HepG2 (cell line): ENCODE measurements around the gene MADD. TPM values are rescaled to one million over a fixed set of nuclear protein-coding genes. Genes with fewer than 3 reads are reported as not detected.

Experiments
- ATF1 ChIP-seq: IDR thresholded peaks from 2 replicates; pipeline ENCODE4 v1.6.1; 2016; ENCODE audit warnings: mild to moderate bottlenecking, control low read depth
- DR1 ChIP-seq: sonication (generic); formaldehyde crosslinking; IDR thresholded peaks from 2 replicates; pipeline ENCODE4 v1.8.0; 2021; ENCODE audit warnings: mild to moderate bottlenecking, missing genetic modification reagents, inconsistent platforms
- ERF ChIP-seq: IDR thresholded peaks from 2 replicates; pipeline ENCODE4 v1.6.1; 2018; ENCODE audit warnings: missing biosample characterization, missing genetic modification reagents
- FOXO4 ChIP-seq: sonication (generic); formaldehyde crosslinking; conservative IDR thresholded peaks from 2 replicates; pipeline ENCODE4 v1.8.1; 2023; ENCODE audit warnings: missing genetic modification reagents
- GTF3A ChIP-seq: sonication (generic); formaldehyde crosslinking; conservative IDR thresholded peaks from 2 replicates; pipeline ENCODE4 v1.4.0; 2020; ENCODE audit warnings: mild to moderate bottlenecking, missing genetic modification reagents
- HMGXB4 ChIP-seq, 2 experiments: sonication (generic) in 1 of 2; formaldehyde crosslinking in 1 of 2; IDR thresholded peaks; 2 replicates each; pipeline versions ENCODE4 v1.4.0 to v1.6.1; 2018 to 2020; ENCODE audit warnings: missing genetic modification reagents in 2 of 2, borderline replicate concordance in 1 of 2, low read depth in 1 of 2, mild to moderate bottlenecking in 1 of 2, missing biosample characterization in 1 of 2
- HOXA7 ChIP-seq: sonication (generic); formaldehyde crosslinking; IDR thresholded peaks from 2 replicates; pipeline ENCODE4 v1.8.1; 2022; ENCODE audit warnings: mild to moderate bottlenecking, missing genetic modification reagents, moderate library complexity
- IKZF5 ChIP-seq: IDR thresholded peaks from 2 replicates; pipeline ENCODE4 v1.6.1; 2018; ENCODE audit warnings: missing genetic modification reagents, mild to moderate bottlenecking, missing compliant biosample characterization
- ISX ChIP-seq: sonication (generic); formaldehyde crosslinking; conservative IDR thresholded peaks from 2 replicates; pipeline ENCODE4 v1.5.0; 2020; ENCODE audit warnings: missing genetic modification reagents
- MTF1 ChIP-seq: sonication (generic); formaldehyde crosslinking; IDR thresholded peaks from 2 replicates; pipeline ENCODE4 v1.5.0; 2020; ENCODE audit warnings: missing genetic modification reagents
- NFKBIZ ChIP-seq: IDR thresholded peaks from 2 replicates; pipeline ENCODE4 v1.6.1; 2018; ENCODE audit warnings: missing genetic modification reagents, missing compliant biosample characterization
- RAD51 ChIP-seq: fragments of 450-650 bp; IDR thresholded peaks from 2 replicates; pipeline ENCODE4 v1.6.1; 2016; ENCODE audit warnings: borderline replicate concordance
- SP1 ChIP-seq, 2 experiments: fragments of 450-650 bp in 1 of 2; sonication (generic) in 1 of 2; formaldehyde crosslinking in 1 of 2; IDR thresholded peaks; 2 replicates each; pipeline versions ENCODE4 v1.4.0 to v1.6.1; 2016 to 2020; ENCODE audit warnings: missing genetic modification reagents in 1 of 2
- SPEN ChIP-seq: sonication (generic); formaldehyde crosslinking; IDR thresholded peaks from 2 replicates; pipeline ENCODE4 v1.5.1; 2020; ENCODE audit warnings: low read depth, mild to moderate bottlenecking, missing genetic modification reagents
- STAT5B ChIP-seq: sonication (generic); formaldehyde crosslinking; IDR thresholded peaks from 2 replicates; pipeline ENCODE4 v1.4.0; 2020; ENCODE audit warnings: missing genetic modification reagents
- ZNF24 ChIP-seq: fragments of 450-650 bp; IDR thresholded peaks from 2 replicates; pipeline ENCODE4 v1.6.1; 2017; ENCODE audit warnings: antibody characterized with exemption, mild to moderate bottlenecking
- ZNF260 ChIP-seq: sonication (generic); formaldehyde crosslinking; IDR thresholded peaks from 2 replicates; pipeline ENCODE4 v1.4.0; 2020; ENCODE audit warnings: missing genetic modification reagents, low read depth, mild to moderate bottlenecking, borderline replicate concordance
- ZNF276 ChIP-seq: sonication (generic); formaldehyde crosslinking; IDR thresholded peaks from 2 replicates; pipeline ENCODE4 v1.4.0; 2020; ENCODE audit warnings: mild to moderate bottlenecking, low read depth, missing genetic modification reagents
- ZNF501 ChIP-seq: sonication (generic); formaldehyde crosslinking; IDR thresholded peaks from 2 replicates; pipeline ENCODE4 v1.5.1; 2020; ENCODE audit warnings: mild to moderate bottlenecking, moderate library complexity, missing genetic modification reagents
- ZNF549 ChIP-seq: sonication (generic); formaldehyde crosslinking; IDR thresholded peaks from 2 replicates; pipeline ENCODE4 v1.5.0; 2020; ENCODE audit warnings: missing genetic modification reagents
- ZNF704 ChIP-seq: sonication (generic); formaldehyde crosslinking; IDR thresholded peaks from 2 replicates; pipeline ENCODE4 v1.8.1; 2023; ENCODE audit warnings: mild to moderate bottlenecking, inconsistent platforms, moderate library complexity, missing genetic modification reagents, borderline replicate concordance
- ZNF883 ChIP-seq: sonication (generic); formaldehyde crosslinking; IDR thresholded peaks from 2 replicates; pipeline ENCODE4 v1.5.1; 2020; ENCODE audit warnings: mild to moderate bottlenecking, missing genetic modification reagents; ENCODE audit errors: not compliant biosample characterization
- polyA plus RNA-seq, 8 experiments: library from polyadenylated mRNA; depleted of rRNA in 3 of 8; stranded (reverse) in 7 of 8; unstranded in 1 of 8; fragments of >200 nt; fragmentation: Illumina TruSeq in 4 of 8; extraction: Trizol in 4 of 8; gene quantifications; 2 replicates each; pipeline versions ENCODE4 v1.2.1 to v1.2.3, GENCODE V29; 2011 to 2016; ENCODE audit warnings: low read depth in 4 of 8, missing spikeins in 1 of 8, mixed read lengths in 1 of 8; ENCODE audit not compliant: insufficient read depth in 1 of 8
- total RNA-seq, 5 experiments: library from RNA; depleted of rRNA; stranded (reverse); fragments of >200 nt; fragmentation: Illumina TruSeq; extraction: Trizol; gene quantifications; 2 replicates each; pipeline ENCODE4 v1.2.3, GENCODE V29; 2016; ENCODE audit warnings: low read depth in 1 of 5

The MADD gene
- total and polyA plus RNA-seq, 2 of the 13 experiments (the other 11 are each of a cell fraction or from before 2014, with no cell fraction given): 18.0 to 29.2 TPM

GRCh38 chr11:47248664-47249377 is 21.1 kb upstream of the MADD start, which contains the start of gene ACP2 (continued):
- TF ChIP-seq ZNF883 (CRISPR knock-in tag) (peak; percentile 91), STAT5B (CRISPR knock-in tag) (peak; percentile 94), ZNF704 (CRISPR knock-in tag) (peak; percentile 75; the same call in 1 of the 2 replicates), SPEN (CRISPR knock-in tag) (peak; percentile 93), ATF1 (no peak), RAD51 (no peak), ISX (CRISPR knock-in tag) (0 out of 2 replicates have a peak, but pooled peaks have one; percentile 41), MTF1 (CRISPR knock-in tag) (no peak), SP1 (IDR thresholded peaks at IDR 0.05) (no peak; the same call in 1 of the 2 replicates), SP1 (CRISPR knock-in tag; IDR thresholded peaks at IDR 0.05) (peak; percentile 94), ERF (CRISPR knock-in tag) (peak; percentile 96), ZNF24 (no peak; the same call in 1 of the 2 replicates), ZNF276 (peak; percentile 51; the same call in 1 of the 2 replicates), HOXA7 (CRISPR knock-in tag) (no peak), FOXO4 (CRISPR knock-in tag) (no peak), ZNF501 (CRISPR knock-in tag) (peak; percentile 90), DR1 (CRISPR knock-in tag) (peak; percentile 66; the same call in 1 of the 2 replicates), GTF3A (CRISPR knock-in tag) (peak; percentile 86; the same call in 1 of the 2 replicates), ZNF260 (CRISPR knock-in tag) (no peak; the same call in 1 of the 2 replicates), NFKBIZ (CRISPR knock-in tag) (peak; percentile 95), HMGXB4 (CRISPR knock-in tag; IDR thresholded peaks at IDR 0.05; ENCODE audit: borderline replicate concordance in 1 of 2, low read depth in 1 of 2) (peak; percentile 94 to 96), ZNF549 (CRISPR knock-in tag) (no peak), IKZF5 (peak; percentile 93)
